HG02763 (cell line): ENCODE data around the gene SUPT20H.
"Not testable (repeated sequence)": the region's sequence is repeated elsewhere in the genome, so short reads cannot be mapped to it uniquely, and the experiment has no call there.

Source experiments
- ATAC-seq: cut with Tn5 transposase; IDR thresholded peaks from one replicate; pipeline ENCODE4 v1.9.1; 2021; ENCODE audit warnings: mild to moderate bottlenecking, moderate library complexity; ENCODE audit not compliant: unreplicated experiment

The SUPT20H gene

GRCh38 chr13:37070145-37070695 lies 10.7 kb upstream of the SUPT20H start:
- ATAC-seq, result no peak

GRCh38 chr13:37069597-37070103 lies 10.2 kb upstream of the SUPT20H start:
- no peak for ATAC-seq

GRCh38 chr13:37068962-37069361 lies 9.5 kb upstream of the SUPT20H start:
- ATAC-seq, result no peak

- peak; percentile 61 for ATAC-seq
Measured at GRCh38 chr13:37067874-37068273, 8.4 kb upstream of the SUPT20H start.

GRCh38 chr13:37065890-37066526 lies 6.5 kb upstream of the SUPT20H start:
- no peak for ATAC-seq

GRCh38 chr13:37059848-37060192 lies 332 bp upstream of the SUPT20H start:
- ATAC-seq, result peak; percentile 14

GRCh38 chr13:37056228-37056627 lies 3.3 kb downstream of the SUPT20H start:
- not testable (repeated sequence) for ATAC-seq

GRCh38 chr13:37053111-37053510 lies 6.4 kb downstream of the SUPT20H start:
- ATAC-seq, result not testable (repeated sequence)

- ATAC-seq, result no peak
Measured at GRCh38 chr13:37049810-37050209, 9.7 kb downstream of the SUPT20H start.

- no peak for ATAC-seq
Measured at GRCh38 chr13:37047846-37048245, 11.6 kb downstream of the SUPT20H start.

GRCh38 chr13:37047032-37047431 lies 12.5 kb downstream of the SUPT20H start:
- ATAC-seq, result no peak

GRCh38 chr13:37046062-37046461 lies 13.4 kb downstream of the SUPT20H start:
- no peak for ATAC-seq

- ATAC-seq, result no peak
Measured at GRCh38 chr13:37040789-37041188, 18.7 kb downstream of the SUPT20H start.

- ATAC-seq, result no peak
Measured at GRCh38 chr13:37039896-37040295, 19.6 kb downstream of the SUPT20H start.

- ATAC-seq, result no peak
Measured at GRCh38 chr13:37037241-37037640, 22.2 kb downstream of the SUPT20H start.

- ATAC-seq, result no peak
Measured at GRCh38 chr13:37029617-37030016, 29.9 kb downstream of the SUPT20H start.

GRCh38 chr13:37027639-37028038 lies 31.8 kb downstream of the SUPT20H start:
- ATAC-seq, result no peak

- ATAC-seq, result no peak
Measured at GRCh38 chr13:37026771-37027170, 32.7 kb downstream of the SUPT20H start.

- no peak for ATAC-seq
Measured at GRCh38 chr13:37023871-37024270, 35.6 kb downstream of the SUPT20H start.

GRCh38 chr13:37014609-37015008 lies 44.9 kb downstream of the SUPT20H start:
- ATAC-seq, result no peak

- no peak for ATAC-seq
Measured at GRCh38 chr13:37011788-37012187, 47.7 kb downstream of the SUPT20H start.

GRCh38 chr13:37011002-37011401 lies 48.5 kb downstream of the SUPT20H start:
- ATAC-seq, result no peak

- ATAC-seq, result no peak
Measured at GRCh38 chr13:37010424-37010823, 49.1 kb downstream of the SUPT20H start.
